Activated CD4-positive, alpha-beta memory T cell treated with anti-CD3 and anti-CD28 coated beads for 36 hours (primary cell): ENCODE data around the gene CYB5R3. TPM values are rescaled to one million over a fixed set of nuclear protein-coding genes. Genes with fewer than 3 reads are reported as not detected.
"Not testable (repeated sequence)": the region's sequence is repeated elsewhere in the genome, so short reads cannot be mapped to it uniquely, and the experiment has no call there.

Experiments used
- CTCF ChIA-PET: fragments of 350-600 bp; sonication (Branson Sonifier 250); formaldehyde crosslinking; loops from one replicate; lab custom pipeline; 2021; ENCODE audit warnings: antibody characterized with exemption, inconsistent platforms; lab: Charles Lee
- POLR2A ChIA-PET: fragments of 350-600 bp; sonication (Branson Sonifier 250); formaldehyde crosslinking; loops from one replicate; lab custom pipeline; 2021; ENCODE audit warnings: antibody characterized with exemption; lab: Charles Lee
- DNase-seq: peaks from one replicate; pipeline ENCODE4 v3.0.0-alpha.2; 2020
- H3K27ac Mint-ChIP-seq: one replicate; pipeline ENCODE4 v1.8.0; 2021; ENCODE audit warnings: mixed read lengths
- H3K27me3 Mint-ChIP-seq: one replicate; pipeline ENCODE4 v1.8.0; 2021; ENCODE audit warnings: mixed read lengths
- H3K36me3 Mint-ChIP-seq: one replicate; pipeline ENCODE4 v1.8.0; 2021; ENCODE audit warnings: mixed read lengths
- H3K4me1 Mint-ChIP-seq: one replicate; pipeline ENCODE4 v1.8.0; 2021; ENCODE audit warnings: low read depth, mixed read lengths
- H3K4me3 Mint-ChIP-seq: one replicate; pipeline ENCODE4 v1.8.0; 2021; ENCODE audit warnings: mild to moderate bottlenecking, mixed read lengths
- H3K9me3 Mint-ChIP-seq: one replicate; pipeline ENCODE4 v1.8.0; 2021; ENCODE audit warnings: mixed read lengths
- intact Hi-C: fragments of 100-400 bp; cut with micrococcal nuclease; formaldehyde crosslinking; loops from one replicate; pipeline ENCODE4 v1.15.1; 2023
- total RNA-seq, 2 experiments: library from RNA; stranded (reverse); gene quantifications; one replicate each; pipeline ENCODE4 v1.2.3, GENCODE V29; 2021

Gene CYB5R3
- total RNA-seq, 2 experiments from 2014 or later: 73.7 to 77.6 TPM

DNA sequence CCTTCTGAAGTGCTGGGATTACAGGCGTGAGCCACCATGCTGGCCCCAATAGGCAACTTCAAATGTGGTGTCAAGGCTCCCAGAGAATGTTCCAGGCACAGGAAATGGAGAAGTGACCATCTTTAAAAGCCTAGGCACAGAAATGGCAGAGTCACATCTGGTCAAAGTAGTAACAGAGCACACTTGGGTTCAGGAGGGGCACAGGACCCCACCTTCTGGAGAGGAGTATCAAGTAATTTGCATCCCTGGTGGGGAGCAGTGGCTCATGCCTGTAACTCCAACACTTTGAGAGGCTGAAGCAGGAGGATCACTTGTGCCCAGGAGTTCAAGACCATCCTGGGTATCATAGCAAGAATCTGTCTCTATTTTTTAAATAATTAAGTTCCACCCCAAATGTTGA is 66.2 kb downstream of the CYB5R3 start:
- peaks cover 34% of the 10 kb centered on the region for H3K36me3 Mint-ChIP-seq
- no peaks in the 10 kb centered on the region for H3K9me3 Mint-ChIP-seq
- H3K4me3 Mint-ChIP-seq: no peak overlapping the region
- intact Hi-C loops: loop anchor here (2.0 kb wide), 1 partner anchor 32 kb away; the partner anchor contains the start of gene POLDIP3
- CTCF ChIA-PET: interaction anchor here (1.7 kb wide), 1 partner anchor 22 kb away, joined by 4 read pairs; no protein-coding TSS in a partner anchor
- no peak for DNase-seq
- H3K27me3 Mint-ChIP-seq: no peaks in the 10 kb centered on the region
- peaks cover 13% of the 10 kb centered on the region for H3K4me1 Mint-ChIP-seq
- H3K27ac Mint-ChIP-seq: no peak overlapping the region
- POLR2A ChIA-PET: interaction anchor here (1.0 to 3.9 kb wide), 2 partner anchors 27 to 31 kb away, joined by 3 to 32 read pairs; partner anchors contain the start of gene POLDIP3

DNA sequence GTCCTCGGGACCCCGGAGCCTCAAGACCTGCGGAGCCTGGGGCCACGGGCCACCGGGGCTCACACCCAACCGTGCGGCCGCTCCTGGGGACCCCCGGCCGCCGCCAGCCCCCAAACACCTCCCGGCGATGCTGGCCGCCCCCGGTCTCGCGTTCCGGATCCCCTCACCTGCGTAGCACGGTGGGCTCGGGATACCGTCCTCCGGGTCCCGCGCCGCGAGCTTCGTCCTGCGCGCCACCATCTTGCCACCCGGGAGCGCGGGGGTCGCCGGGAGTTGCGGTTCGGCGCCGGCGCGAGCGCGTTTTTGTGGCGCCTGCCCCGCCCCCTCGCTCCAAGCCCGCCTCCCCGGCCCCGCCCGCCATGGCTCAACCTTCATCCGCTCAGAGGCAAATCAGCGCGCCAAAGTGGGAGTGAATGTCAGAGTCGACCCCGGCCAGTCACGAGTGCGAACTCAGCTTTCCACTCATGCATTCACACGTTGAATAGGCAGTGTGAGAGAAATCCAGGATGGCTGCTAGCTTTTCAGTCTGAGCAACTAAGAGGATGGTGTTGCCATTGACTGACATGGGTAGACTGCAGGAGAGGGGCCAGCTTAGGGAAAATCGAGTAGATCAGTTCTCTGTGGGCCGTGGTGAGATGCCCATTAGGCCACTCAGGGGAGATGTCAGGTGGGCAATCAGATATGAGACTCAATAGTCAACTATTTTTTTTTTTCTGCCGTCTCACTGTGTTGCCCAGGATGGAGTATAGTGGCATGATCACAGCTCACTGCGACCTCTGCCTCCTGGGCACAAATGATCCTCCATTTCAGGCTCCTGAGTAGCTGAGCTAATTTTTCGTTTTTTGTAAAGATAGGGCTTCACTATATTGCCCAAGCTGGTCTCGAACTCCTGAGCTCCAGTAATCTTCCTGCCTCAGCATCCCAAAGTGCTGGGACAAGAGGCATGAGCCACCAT is 67.2 kb downstream of the CYB5R3 start:
- intact Hi-C loops: loop anchor here (2.0 kb wide), 1 partner anchor 33 kb away; the partner anchor contains the start of gene POLDIP3
- peaks cover 28% of the 10 kb centered on the region for H3K36me3 Mint-ChIP-seq
- peak overlapping the region; percentile 79 for H3K27ac Mint-ChIP-seq
- DNase-seq: peak; percentile 92
- H3K9me3 Mint-ChIP-seq: no peaks in the 10 kb centered on the region
- POLR2A ChIA-PET: interaction anchor here (0.6 to 3.9 kb wide), 4 partner anchors 13 to 32 kb away, joined by 3 to 32 read pairs (median 5); partner anchors contain the start of gene POLDIP3
- no peaks in the 10 kb centered on the region for H3K27me3 Mint-ChIP-seq
- CTCF ChIA-PET: interaction anchor here (1.7 kb wide), 1 partner anchor 21 kb away, joined by 4 read pairs; no protein-coding TSS in a partner anchor
- peak overlapping the region; percentile 96 for H3K4me3 Mint-ChIP-seq
- H3K4me1 Mint-ChIP-seq: peaks cover 13% of the 10 kb centered on the region

DNA sequence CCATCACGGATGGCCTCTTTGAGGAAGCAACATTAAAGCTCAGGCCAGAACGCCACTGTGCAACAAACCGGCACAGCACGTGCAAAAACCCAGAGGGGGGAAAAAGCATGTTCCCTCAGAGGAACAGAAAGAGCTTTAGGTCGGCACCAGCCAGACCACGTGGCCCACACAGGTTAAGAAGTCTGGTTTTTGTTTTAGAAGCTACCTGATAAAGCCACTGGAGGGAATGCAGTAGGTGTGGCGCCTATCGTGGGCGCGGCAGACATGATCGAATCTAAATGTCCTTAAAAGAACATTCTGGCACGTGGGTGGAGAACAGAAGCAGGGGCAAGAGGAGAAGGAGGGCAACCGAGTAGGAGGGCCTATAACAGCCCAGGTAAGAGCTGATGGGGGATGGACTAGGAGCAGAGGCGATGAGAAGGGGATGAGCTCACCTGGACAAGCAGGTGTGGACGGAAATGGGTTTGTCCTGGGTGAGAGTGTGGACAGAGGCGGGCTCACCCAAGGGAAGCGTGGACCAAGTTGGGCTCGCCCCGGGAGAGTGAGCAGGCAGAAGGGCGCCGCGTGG is 67.9 kb downstream of the CYB5R3 start:
- H3K36me3 Mint-ChIP-seq: peaks cover 23% of the 10 kb centered on the region
- ChIA-PET CTCF (interaction anchor here (1.7 kb wide), 1 partner anchor 21 kb away, joined by 4 read pairs; no protein-coding TSS in a partner anchor), POLR2A (interaction anchor here (1.6 to 3.9 kb wide), 2 partner anchors 15 to 33 kb away, joined by 5 to 32 read pairs; partner anchors contain the start of gene POLDIP3)
- H3K27me3 Mint-ChIP-seq, DNase-seq, intact Hi-C loops, H3K9me3 Mint-ChIP-seq: not testable (repeated sequence)
- peak overlapping the region; percentile 90 for H3K27ac Mint-ChIP-seq
- H3K4me3 Mint-ChIP-seq: peak overlapping the region; percentile 96
- H3K4me1 Mint-ChIP-seq: peaks cover 13% of the 10 kb centered on the region

DNA sequence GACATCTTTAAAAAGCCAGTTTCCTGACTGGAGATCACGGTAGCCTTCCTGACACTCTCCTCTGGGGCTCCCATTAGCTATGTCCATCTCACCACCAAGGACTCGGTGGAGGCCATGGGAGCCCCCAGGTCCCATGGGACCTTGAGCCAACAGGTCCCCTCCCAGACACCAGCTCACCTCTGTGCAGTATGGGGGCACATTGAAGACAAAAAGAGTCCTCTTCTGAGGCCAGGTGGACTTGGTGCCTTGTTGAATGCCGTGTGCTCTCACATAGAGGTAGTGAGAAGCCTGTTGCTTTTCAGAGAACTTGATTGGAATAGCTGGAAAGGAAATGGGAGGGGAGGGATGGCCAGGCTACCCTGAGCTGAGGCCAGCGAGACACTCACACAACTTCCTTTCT is 69.2 kb downstream of the CYB5R3 start:
- CTCF ChIA-PET, H3K27me3 Mint-ChIP-seq, DNase-seq, intact Hi-C loops, H3K9me3 Mint-ChIP-seq, POLR2A ChIA-PET, H3K27ac Mint-ChIP-seq: not testable (repeated sequence)
- H3K4me3 Mint-ChIP-seq: peak overlapping the region; percentile 32
- peaks cover 13% of the 10 kb centered on the region for H3K4me1 Mint-ChIP-seq
- peaks cover 18% of the 10 kb centered on the region for H3K36me3 Mint-ChIP-seq

- H3K4me1 Mint-ChIP-seq: peaks cover 13% of the 10 kb centered on the region
- H3K27ac Mint-ChIP-seq: no peak overlapping the region
- no peak overlapping the region for H3K4me3 Mint-ChIP-seq
- DNase-seq: no peak
- peaks cover 16% of the 10 kb centered on the region for H3K36me3 Mint-ChIP-seq
- no peaks in the 10 kb centered on the region for H3K27me3 Mint-ChIP-seq
- H3K9me3 Mint-ChIP-seq: no peaks in the 10 kb centered on the region
- CTCF ChIA-PET: interaction anchor here (0.6 kb wide), 1 partner anchor 279 kb away, joined by 3 read pairs; no protein-coding TSS in a partner anchor
- POLR2A ChIA-PET: no interaction called here
- intact Hi-C loops: no loop called here
Observed at GRCh38 chr22:42577623-42578240, 71.5 kb downstream of the CYB5R3 start.

DNA sequence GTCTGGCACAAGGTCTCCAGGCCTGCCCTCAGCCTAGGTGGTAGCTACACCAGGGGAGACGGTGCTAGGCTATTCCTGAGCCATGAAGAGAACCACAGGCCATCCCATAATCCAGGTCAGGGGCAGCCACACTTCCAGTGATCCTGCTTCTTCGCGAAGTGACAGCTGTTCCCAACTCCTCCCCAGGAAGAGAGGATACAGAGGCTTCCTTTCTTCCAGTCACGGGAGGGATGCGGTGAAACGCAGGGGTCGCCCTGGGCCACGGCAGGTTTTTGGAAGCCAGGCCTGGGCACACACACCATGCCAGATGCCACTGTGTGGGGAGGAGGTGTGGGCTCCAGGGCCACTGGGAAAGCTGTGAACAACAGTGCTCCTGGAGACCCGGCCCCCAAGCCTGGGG is 72.1 kb downstream of the CYB5R3 start:
- H3K4me3 Mint-ChIP-seq, H3K9me3 Mint-ChIP-seq, POLR2A ChIA-PET, H3K4me1 Mint-ChIP-seq, DNase-seq, CTCF ChIA-PET, intact Hi-C loops, H3K27ac Mint-ChIP-seq, H3K27me3 Mint-ChIP-seq: not testable (repeated sequence)
- peaks cover 15% of the 10 kb centered on the region for H3K36me3 Mint-ChIP-seq

DNA sequence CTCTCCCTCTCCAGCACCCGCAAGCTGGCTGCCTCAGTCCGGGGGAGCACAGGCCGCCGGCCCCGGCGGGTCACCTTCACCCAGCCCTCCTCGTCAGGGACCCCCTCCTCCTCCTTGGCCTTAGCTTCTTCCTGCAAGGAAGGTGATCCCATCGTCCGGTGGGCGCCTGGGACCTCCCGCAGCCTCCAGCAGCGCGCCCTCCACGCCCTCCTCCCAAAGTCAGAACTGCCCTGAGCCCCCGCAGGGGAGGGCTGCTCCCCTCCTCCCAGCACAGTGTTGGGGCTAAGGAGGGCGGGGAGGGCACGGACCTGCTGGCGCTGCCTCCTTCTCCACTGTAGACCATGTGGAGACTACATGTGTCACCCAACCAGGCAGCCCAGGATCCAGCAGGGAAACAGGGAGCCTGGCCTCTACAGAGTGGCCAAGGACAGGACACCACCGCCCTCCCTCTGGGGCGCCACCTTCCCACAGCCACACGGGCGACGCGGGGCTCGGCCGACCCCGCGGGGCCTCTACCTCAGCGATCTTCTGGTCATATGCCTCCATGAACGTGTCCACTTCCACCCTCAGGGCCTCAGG is 73.1 kb downstream of the CYB5R3 start:
- H3K27me3 Mint-ChIP-seq, H3K4me1 Mint-ChIP-seq, H3K4me3 Mint-ChIP-seq, intact Hi-C loops, DNase-seq, H3K27ac Mint-ChIP-seq, H3K9me3 Mint-ChIP-seq, POLR2A ChIA-PET, CTCF ChIA-PET: not testable (repeated sequence)
- peaks cover 16% of the 10 kb centered on the region for H3K36me3 Mint-ChIP-seq

- H3K27me3 Mint-ChIP-seq: not testable (repeated sequence)
Observed at GRCh38 chr22:42574468-42574867, 74.7 kb downstream of the CYB5R3 start.

GRCh38 chr22:42574046-42574445 is 75.1 kb downstream of the CYB5R3 start:
- intact Hi-C loops, H3K4me1 Mint-ChIP-seq, DNase-seq, H3K4me3 Mint-ChIP-seq, H3K27me3 Mint-ChIP-seq, CTCF ChIA-PET, H3K9me3 Mint-ChIP-seq, H3K27ac Mint-ChIP-seq, POLR2A ChIA-PET: not testable (repeated sequence)
- peaks cover 18% of the 10 kb centered on the region for H3K36me3 Mint-ChIP-seq

More at GRCh38 chr22:42574468-42574867, 74.7 kb downstream of the CYB5R3 start:
- H3K4me1 Mint-ChIP-seq, intact Hi-C loops, H3K27ac Mint-ChIP-seq, H3K4me3 Mint-ChIP-seq, POLR2A ChIA-PET, DNase-seq, H3K9me3 Mint-ChIP-seq, CTCF ChIA-PET: not testable (repeated sequence)
- H3K36me3 Mint-ChIP-seq: peaks cover 18% of the 10 kb centered on the region

GRCh38 chr22:42571068-42571467 is 78.1 kb downstream of the CYB5R3 start:
- H3K9me3 Mint-ChIP-seq, H3K27me3 Mint-ChIP-seq, DNase-seq, POLR2A ChIA-PET, CTCF ChIA-PET, H3K27ac Mint-ChIP-seq, H3K4me1 Mint-ChIP-seq, H3K4me3 Mint-ChIP-seq, intact Hi-C loops: not testable (repeated sequence)
- H3K36me3 Mint-ChIP-seq: peaks cover 14% of the 10 kb centered on the region

- intact Hi-C loops, H3K9me3 Mint-ChIP-seq, DNase-seq, H3K27ac Mint-ChIP-seq, H3K4me1 Mint-ChIP-seq, H3K4me3 Mint-ChIP-seq, H3K27me3 Mint-ChIP-seq: not testable (repeated sequence)
- H3K36me3 Mint-ChIP-seq: peaks cover 14% of the 10 kb centered on the region
- ChIA-PET CTCF (interaction anchor here (1.5 kb wide), 1 partner anchor 10 kb away, joined by 6 read pairs; no protein-coding TSS in a partner anchor), POLR2A (interaction anchor here (1.1 kb wide), 1 partner anchor 44 kb away, joined by 3 read pairs; the partner anchor contains the start of gene POLDIP3)
Observed at GRCh38 chr22:42570580-42570979, 78.6 kb downstream of the CYB5R3 start.
